GM21360 (cell line): ENCODE results near the gene SYCP2L.
"Not testable (repeated sequence)": the region's sequence is repeated elsewhere in the genome, so short reads cannot be mapped to it uniquely, and the experiment has no call there.

ENCODE experiments used
- ATAC-seq: cut with Tn5 transposase; IDR thresholded peaks from one replicate; pipeline ENCODE4 v1.9.1; 2021; ENCODE audit warnings: mild to moderate bottlenecking, moderate library complexity; ENCODE audit not compliant: unreplicated experiment

Gene SYCP2L

DNA sequence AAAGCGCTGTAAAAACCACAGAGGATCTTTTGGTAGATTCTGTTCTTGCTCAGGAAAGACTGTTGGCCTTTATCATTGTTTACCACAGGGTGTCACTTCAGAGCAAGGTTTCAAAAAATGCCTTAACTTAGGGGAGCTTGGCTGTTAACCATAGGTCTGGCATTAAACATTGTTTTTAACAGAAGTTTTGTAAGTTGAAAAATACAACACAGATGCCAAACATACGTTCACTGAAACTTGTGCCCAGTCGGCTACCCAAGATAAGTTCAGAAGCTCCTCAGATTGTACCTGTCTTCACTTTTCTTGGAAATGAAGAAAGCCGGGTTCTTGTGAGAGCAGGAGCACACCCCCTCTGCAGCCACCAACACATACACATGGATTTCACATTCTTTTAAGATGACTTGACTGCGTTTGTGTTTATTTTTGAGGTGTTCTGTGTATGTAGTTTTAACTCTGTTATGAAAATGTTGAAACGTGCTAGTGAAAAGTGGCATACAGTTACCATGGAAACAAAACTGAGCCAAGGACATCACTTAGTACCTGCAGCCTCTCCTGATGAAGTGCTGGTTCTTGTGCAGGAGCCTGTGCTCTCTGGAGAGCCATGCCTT, 64.9 kb downstream of the SYCP2L start:
- no peak for ATAC-seq

DNA sequence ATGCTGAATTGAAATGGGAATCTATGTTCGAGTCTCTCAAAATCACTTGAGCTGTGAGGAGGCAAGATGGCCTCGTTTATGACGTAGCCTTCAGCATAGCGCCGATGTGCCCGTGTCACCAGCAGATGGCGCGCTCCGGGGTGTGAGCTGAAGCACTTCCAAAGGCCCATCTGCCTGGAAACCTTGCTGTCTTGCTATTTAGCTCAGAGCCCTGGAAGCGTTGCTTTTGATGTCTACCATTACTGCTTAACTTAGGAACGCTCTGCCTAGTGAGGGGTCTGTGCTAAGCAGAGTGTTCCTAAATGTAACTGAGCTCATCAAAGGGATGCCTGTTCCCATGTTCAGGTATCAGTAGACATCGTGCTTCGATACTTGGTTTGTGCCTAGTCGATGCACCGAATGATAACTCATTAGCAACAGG, 67.7 kb downstream of the SYCP2L start:
- peak; percentile 92 for ATAC-seq

GRCh38 chr6:10956776-10957175, 69.9 kb downstream of the SYCP2L start:
- no peak for ATAC-seq

- no peak for ATAC-seq
Measured at GRCh38 chr6:10957414-10957886, 70.6 kb downstream of the SYCP2L start.

DNA sequence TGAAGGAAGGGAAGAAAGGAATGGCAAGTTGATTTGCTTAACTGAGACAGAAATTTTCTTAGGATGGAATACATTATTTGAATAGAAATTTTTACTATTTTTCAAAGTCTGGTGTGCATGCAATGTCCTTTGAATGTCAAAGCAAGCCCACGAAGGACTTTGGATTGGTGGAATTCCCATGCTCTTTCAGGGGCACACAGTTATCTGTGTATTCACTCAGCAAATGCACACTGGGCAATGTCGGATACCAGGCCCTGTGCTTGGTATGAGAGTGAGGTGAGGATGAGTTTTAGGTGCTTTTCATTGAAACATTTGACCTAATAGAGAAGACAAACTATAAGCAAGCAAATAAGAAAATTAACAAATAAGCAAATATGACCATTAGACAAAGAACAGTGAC, 73.3 kb downstream of the SYCP2L start:
- no peak for ATAC-seq

DNA sequence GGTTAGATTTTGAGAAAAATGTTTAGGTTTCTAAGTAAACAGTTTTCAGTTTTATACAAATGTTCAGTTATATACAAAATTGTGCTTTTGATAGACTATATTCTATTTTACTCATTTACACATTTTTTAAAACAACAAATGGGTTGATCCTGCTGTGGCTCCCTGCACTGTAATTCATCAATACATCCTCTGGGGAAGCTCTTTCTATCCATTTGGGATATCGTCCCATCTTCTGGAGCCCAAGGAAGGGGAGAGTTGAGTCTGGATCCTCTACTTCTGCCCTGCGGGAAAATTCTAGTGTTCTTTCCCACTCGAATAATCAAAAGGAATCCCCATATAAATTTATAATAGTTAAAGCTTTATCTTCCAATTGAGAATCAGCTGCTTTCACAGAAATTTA, 75.0 kb downstream of the SYCP2L start:
- no peak for ATAC-seq

- ATAC-seq: no peak
Measured at GRCh38 chr6:10962673-10963072, 75.8 kb downstream of the SYCP2L start.

- ATAC-seq: no peak
Measured at GRCh38 chr6:10963113-10963512, 76.3 kb downstream of the SYCP2L start.

- ATAC-seq: peak; percentile 94
Measured at GRCh38 chr6:10964684-10965083, 77.8 kb downstream of the SYCP2L start.

DNA sequence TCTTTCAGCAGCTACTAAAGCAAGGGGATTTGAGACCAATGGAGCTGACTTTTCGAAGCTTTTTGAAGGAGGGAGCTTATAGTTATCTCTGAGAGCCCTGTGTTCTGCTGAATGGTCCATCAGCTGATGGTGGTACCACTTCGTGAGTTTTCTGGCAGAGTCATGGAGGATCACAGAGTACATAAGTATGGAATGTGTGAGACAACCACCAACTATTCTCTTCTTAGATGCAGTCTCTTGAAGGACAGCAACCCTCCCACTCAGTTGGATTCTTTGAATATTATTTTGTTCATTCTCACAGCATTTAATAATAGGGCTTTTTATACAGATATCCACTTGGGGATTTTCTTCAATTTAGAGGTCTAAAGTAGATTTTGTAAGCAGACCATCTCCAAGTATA, 81.9 kb downstream of the SYCP2L start:
- no peak for ATAC-seq

GRCh38 chr6:10970731-10971130, 83.9 kb downstream of the SYCP2L start:
- ATAC-seq: no peak

- no peak for ATAC-seq
Measured at GRCh38 chr6:10972196-10972595, 85.3 kb downstream of the SYCP2L start.

DNA sequence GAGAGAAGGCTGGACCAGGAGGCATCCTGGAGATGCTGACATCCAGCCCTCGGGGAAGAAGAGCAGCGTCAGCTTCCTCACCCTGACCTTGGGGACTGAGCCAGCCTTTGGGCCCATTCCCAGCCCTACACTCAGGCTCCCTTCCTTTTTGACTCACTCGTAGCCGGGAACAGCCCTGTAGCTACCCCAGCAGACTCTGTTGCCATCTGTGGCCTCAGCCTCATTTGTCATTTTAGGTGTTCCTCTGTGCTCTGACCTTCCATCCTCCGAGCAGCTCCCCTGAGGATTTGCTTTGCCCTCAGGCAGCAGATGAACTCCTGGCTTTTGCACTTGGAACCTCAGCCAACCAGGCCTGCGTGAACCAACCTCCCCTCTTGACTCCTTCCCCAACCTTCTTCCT, 89.7 kb downstream of the SYCP2L start:
- no peak for ATAC-seq

DNA sequence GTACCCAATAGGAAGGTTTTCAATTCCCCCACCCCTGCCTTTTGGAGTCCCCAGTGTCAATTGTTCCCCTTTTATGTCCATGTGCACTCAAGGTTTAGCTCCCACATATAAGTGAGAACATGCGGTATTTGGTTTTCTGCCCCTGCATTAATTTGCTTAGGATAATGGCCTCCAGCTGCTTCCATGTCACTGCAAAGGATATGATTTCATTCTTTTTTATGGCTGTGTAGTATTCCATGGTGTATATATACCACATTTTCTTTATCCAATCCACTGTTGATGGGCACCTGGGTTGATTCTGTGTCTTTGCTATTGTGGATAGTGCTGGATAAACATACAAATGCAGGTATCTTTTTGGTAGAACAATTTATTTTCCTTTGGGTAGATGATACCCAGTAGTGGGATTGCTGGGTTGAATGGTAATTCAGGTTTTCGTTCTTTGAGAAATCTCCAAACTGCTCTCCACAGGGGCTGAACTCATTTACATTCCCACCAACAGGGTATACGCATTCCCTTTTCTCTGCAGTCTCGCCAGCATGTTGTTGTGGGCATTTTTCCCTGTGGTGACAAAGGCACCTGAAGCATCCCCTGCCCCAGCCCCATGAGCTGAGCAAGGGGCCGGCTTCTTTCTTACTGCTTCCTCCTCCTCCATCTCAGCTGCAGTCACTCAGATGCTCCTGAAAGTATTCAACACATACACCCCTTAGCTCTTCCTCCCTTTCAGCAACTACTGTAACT, 90.5 kb downstream of the SYCP2L start:
- no peak for ATAC-seq

- no peak for ATAC-seq
Measured at GRCh38 chr6:10979603-10980002, 92.8 kb downstream of the SYCP2L start.

GRCh38 chr6:10981409-10981808, 94.6 kb downstream of the SYCP2L start:
- ATAC-seq: no peak

DNA sequence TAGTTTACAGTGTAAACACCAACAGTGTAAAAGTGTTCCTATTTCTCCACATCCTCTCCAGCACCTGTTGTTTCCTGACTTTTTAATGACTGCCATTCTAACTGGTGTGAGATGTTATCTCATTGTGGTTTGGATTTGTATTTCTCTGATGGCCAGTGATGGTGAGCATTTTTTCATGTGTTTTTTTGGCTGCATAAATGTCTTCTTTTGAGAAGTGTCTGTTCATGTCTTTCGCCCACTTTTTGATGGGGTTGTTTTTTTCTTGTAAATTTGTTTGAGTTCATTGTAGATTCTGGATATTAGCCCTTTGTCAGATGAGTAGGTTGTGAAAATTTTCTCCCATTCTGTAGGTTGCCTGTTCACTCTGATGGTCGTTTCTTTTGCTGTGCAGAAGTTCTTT, 98.1 kb downstream of the SYCP2L start:
- ATAC-seq: not testable (repeated sequence)

- ATAC-seq: no peak
Measured at GRCh38 chr6:10989587-10989986, 102.7 kb downstream of the SYCP2L start.

DNA sequence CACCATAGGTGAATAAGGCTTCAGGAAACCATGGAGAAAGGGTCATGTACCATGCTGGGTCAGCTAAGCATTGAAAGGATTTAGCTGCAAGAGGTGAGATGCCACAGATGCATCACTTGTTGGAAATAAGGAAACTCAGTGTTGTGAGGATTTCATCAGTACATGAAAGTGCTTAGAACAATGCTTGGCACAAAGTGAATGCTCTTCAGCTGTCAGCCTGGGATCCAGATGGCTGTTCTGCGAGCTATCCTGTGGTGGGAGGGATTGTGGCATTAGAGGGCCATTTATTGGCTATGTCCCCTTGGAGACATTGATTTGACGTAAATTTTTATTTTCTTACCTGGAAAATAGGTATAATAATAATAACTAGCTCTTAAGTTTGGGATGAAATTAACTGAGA, 104.3 kb downstream of the SYCP2L start:
- ATAC-seq: no peak

- ATAC-seq: no peak
Measured at GRCh38 chr6:10993896-10994295, 107.0 kb downstream of the SYCP2L start.

DNA sequence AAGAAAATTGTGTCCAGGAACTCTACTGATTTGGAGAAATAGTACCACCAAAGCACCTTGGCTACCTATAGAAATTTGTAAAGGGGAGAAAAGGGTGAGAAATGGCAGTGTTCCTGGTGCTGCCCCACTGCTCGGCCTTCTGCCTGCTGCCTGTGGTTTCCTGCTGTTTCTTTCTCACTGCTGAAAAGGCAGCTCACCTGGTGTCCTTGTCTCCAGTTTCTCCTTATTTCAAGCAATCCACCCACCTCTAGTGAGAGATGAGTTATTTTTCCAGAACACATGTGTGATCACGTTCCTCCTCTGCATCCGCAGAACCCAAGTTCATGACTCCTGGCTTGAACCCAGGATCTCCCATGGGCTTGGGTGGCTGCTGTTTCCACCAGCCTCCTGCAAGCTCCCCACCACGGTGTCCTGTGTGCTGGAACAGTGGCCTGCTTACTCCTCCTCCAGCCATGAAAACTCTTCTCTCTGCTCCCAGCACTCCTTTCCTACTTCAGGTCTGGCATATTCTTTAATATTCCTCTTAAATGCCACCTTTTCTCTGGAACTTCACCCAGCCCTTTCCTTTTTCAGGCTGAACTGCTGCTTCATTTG, 108.4 kb downstream of the SYCP2L start:
- no peak for ATAC-seq

GRCh38 chr6:10999994-11000393, 113.1 kb downstream of the SYCP2L start:
- no peak for ATAC-seq
